Ishikawa (cell line): ENCODE measurements around the gene RPS6KA2.

Source experiments
- CEBPB ChIP-seq: IDR thresholded peaks from 2 replicates; pipeline ENCODE4 v1.6.1; 2012
- CREB1 ChIP-seq: IDR thresholded peaks from 2 replicates; pipeline ENCODE4 v1.6.1; 2012; ENCODE audit warnings: low read depth
- EGR1 ChIP-seq: IDR thresholded peaks from 2 replicates; pipeline ENCODE4 v1.6.1; 2012
- EP300 ChIP-seq: IDR thresholded peaks from 2 replicates; pipeline ENCODE4 v1.6.1; 2012; ENCODE audit warnings: borderline replicate concordance
- FOXM1 ChIP-seq: IDR thresholded peaks from 2 replicates; pipeline ENCODE4 v1.6.1; 2012; ENCODE audit warnings: low read depth, borderline replicate concordance
- MAX ChIP-seq: IDR thresholded peaks from 2 replicates; pipeline ENCODE4 v1.6.1; 2012
- NFIC ChIP-seq: IDR thresholded peaks from 2 replicates; pipeline ENCODE4 v1.6.1; 2012
- RAD21 ChIP-seq: IDR thresholded peaks from 2 replicates; pipeline ENCODE4 v1.6.1; 2012; ENCODE audit warnings: low read depth
- REST ChIP-seq: IDR thresholded peaks from 2 replicates; pipeline ENCODE4 v1.6.1; 2012; ENCODE audit warnings: low read depth, mild to moderate bottlenecking
- TAF1 ChIP-seq: IDR thresholded peaks from 2 replicates; pipeline ENCODE4 v1.6.1; 2012; ENCODE audit warnings: low read depth, mild to moderate bottlenecking
- TCF12 ChIP-seq: IDR thresholded peaks from 2 replicates; pipeline ENCODE4 v1.6.1; 2012; ENCODE audit warnings: low read depth
- TEAD4 ChIP-seq: IDR thresholded peaks from 2 replicates; pipeline ENCODE4 v1.6.1; 2012
- USF1 ChIP-seq: IDR thresholded peaks from 2 replicates; pipeline ENCODE4 v1.6.1; 2012
- YY1 ChIP-seq: IDR thresholded peaks from 2 replicates; pipeline ENCODE4 v1.6.1; 2012; ENCODE audit warnings: low read depth
- ZBTB7A ChIP-seq: IDR thresholded peaks from 2 replicates; pipeline ENCODE4 v1.6.1; 2012; ENCODE audit warnings: low read depth

RPS6KA2 gene

GRCh38 chr6:166472636-166473035 is 154.4 kb downstream of the RPS6KA2 start:
- TF ChIP-seq CEBPB (no peak), TAF1 (no peak), YY1 (no peak), RAD21 (no peak), MAX (no peak), TEAD4 (no peak), USF1 (no peak), CREB1 (no peak), EGR1 (no peak), REST (no peak), TCF12 (no peak), EP300 (no peak), NFIC (no peak), FOXM1 (no peak), ZBTB7A (no peak)

GRCh38 chr6:166471797-166472260 is 155.2 kb downstream of the RPS6KA2 start:
- no peak for TF ChIP-seq EP300
- TF ChIP-seq CEBPB, result no peak
- no peak for TF ChIP-seq ZBTB7A
- no peak for TF ChIP-seq EGR1
- TF ChIP-seq CREB1, result no peak
- TF ChIP-seq YY1, result no peak
- TF ChIP-seq TCF12, result no peak
- no peak for TF ChIP-seq NFIC
- TF ChIP-seq TEAD4, result no peak
- no peak for TF ChIP-seq MAX
- no peak for TF ChIP-seq REST
- TF ChIP-seq RAD21, result no peak
- TF ChIP-seq USF1, result no peak

GRCh38 chr6:166470863-166471410 is 156.1 kb downstream of the RPS6KA2 start:
- TF ChIP-seq USF1, result no peak
- TF ChIP-seq ZBTB7A, result no peak
- TF ChIP-seq CEBPB, result no peak
- TF ChIP-seq NFIC, result no peak
- TF ChIP-seq CREB1, result no peak
- no peak for TF ChIP-seq YY1
- TF ChIP-seq MAX, result no peak
- TF ChIP-seq TCF12, result no peak
- no peak for TF ChIP-seq EGR1

GRCh38 chr6:166470029-166470862 is 156.8 kb downstream of the RPS6KA2 start:
- TF ChIP-seq USF1 (no peak), REST (no peak), TCF12 (no peak), EP300 (no peak), CREB1 (no peak), NFIC (no peak), ZBTB7A (no peak), CEBPB (no peak)
